GM19043 (cell line): ENCODE data around the gene LHX3.

ENCODE experiments used
- ATAC-seq: cut with Tn5 transposase; IDR thresholded peaks from one replicate; pipeline ENCODE4 v1.9.1; 2021; ENCODE audit warnings: low read depth; ENCODE audit not compliant: unreplicated experiment

Gene LHX3

DNA sequence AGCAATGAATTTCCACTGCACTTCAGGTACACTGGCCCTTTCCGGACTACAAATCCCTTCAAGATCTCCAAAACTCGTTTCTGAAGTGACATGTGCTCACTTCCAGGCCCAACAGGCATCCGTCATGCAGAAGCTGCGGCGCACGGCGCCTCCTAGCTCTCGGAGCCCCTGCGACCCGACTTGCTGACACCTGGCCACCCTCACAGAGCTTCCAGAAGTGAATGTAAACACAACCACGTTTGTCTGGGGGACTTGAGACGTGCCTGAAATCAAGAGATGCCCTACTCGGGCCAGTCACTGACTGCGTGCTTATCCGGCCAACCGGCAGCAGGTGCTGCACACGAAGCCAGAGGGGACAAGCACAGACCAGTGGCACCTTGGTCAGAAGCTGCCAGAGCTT is 4.9 kb upstream of the LHX3 start:
- ATAC-seq: no peak

DNA sequence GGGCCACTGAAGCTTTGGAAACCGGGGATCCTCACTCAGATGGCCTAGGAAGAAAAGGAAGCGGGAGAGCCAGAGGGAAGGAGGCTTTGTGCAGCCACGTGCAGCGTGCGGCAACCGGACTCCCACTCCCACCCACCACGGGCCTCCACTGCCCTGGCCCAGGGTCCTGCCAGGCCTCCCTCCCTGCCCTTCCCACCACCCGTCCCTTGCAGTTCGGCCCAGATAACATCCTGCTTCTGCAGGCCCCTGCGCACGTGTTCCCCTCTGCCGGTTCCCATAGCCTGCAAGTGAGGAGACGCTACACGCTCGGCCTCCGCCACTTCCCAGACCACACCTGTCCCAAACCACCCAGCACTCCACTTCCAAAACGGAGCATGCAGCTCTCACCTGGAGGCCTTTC is 4.3 kb upstream of the LHX3 start:
- no peak for ATAC-seq

DNA sequence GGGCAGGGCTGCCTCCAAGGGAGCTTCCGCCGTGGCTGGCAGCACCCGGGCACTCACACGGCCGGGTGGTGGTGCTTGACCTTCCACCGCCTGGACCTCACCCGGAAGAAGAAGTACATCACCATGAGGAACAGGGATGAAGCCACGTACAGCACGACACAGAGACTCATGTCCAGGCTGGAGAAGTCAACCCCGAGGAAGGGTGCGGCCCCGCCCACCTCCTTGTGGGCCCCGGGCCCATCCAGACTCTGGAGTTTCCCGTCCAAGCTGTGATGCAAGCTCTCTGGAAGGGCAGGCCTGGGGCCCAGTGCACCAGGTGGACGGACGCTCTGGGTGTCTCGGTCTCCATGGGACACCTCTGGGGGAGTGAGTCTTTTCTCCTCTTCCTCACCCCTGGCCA is 3.7 kb upstream of the LHX3 start:
- no peak for ATAC-seq

DNA sequence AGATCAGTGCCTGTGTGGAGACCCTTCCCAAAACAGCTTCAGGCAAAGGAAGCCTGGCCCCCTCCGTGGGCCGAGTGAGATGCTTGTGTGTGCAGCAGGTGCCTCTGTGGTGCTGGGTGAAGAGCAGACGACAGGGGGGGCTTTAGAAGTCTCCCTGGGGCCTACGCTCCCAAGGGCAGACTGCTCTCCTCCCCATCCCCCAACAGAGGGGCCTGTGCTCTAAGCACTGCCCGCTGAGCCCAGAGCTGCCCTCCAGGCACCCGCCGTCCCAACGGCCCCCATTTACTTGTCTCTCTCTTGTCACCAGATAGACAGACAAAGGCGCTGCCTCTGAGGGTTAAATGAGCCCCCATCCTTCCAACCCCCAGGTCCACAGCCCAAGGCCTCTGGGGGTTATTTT is 2.7 kb upstream of the LHX3 start:
- no peak for ATAC-seq

DNA sequence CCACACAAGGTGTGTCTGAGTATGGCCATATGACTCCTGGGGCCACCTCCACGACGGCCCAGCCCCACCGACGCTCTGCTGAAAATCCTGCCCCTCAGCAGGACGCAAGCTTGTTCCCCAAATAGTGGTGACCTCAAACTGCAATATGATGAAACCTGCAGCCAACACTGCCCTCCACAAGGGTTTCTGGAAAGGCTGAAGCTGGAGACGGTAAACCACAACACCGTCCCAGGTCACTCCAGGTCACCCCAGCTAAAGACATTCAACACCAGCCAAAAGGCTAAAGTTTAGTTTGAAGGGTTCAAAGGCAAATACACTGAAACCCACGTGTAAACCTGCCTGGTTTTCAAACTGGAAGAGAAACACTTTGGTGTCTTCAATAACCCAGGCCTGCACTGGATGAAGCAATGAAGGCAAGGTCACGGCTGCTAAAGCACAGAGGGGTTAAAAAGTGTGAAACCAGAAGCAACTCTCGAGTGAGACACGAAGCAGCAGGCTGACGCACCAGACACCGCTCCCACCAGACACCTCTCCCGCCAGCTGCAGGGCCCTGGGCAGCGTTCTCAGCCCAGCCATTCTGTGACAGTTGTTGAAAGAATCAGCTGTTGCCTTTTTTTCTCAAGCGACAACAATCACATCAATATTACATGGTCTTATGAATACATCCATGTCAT is 1.8 kb upstream of the LHX3 start:
- ATAC-seq: no peak

DNA sequence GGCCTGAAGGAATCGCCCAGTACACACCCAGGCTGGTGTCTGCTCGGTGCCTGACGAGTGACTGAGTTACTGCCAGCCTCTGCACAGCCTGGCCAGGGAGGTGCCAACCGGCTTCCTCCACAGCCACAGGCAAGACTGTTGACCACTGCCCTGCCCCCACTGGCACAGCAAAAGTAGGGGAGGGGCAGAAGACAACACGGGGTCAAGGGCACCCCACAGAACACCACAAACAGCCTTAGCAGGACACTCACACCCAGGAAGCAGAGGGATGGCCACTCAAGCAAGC is 722 bp upstream of the LHX3 start:
- no peak for ATAC-seq

DNA sequence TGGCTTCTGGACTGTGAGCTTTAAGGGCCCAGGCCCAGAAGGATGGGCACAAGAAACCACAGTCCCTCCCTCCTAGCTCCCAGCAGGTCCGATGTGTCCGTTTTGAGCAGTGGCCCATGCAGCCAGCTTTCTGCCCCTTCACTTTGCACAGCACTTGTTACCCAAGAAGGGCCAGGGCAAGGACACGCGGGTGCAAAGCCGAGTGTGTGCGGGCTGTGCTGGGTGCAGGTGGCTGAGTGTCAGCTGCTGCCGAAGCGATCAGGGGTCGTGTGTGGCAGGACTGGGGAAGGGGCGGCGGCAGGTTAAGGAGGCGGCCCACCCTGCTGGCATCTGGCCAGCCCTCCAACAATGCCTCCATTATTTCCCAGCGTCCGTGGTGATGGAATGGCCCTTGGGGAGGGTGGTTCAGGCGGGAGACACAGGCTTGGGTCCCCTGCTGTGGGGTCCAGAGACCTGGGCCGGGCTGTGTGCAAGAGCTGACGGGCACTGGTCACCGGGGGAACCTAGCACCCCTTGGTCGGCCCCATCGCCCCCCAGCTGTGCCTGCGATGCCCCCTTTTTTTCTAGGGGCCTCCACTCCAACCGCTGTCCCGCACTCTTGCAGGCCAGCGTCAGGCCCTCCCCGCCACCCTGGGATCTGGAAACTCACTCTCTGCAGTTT is 653 bp downstream of the LHX3 start:
- ATAC-seq: no peak

DNA sequence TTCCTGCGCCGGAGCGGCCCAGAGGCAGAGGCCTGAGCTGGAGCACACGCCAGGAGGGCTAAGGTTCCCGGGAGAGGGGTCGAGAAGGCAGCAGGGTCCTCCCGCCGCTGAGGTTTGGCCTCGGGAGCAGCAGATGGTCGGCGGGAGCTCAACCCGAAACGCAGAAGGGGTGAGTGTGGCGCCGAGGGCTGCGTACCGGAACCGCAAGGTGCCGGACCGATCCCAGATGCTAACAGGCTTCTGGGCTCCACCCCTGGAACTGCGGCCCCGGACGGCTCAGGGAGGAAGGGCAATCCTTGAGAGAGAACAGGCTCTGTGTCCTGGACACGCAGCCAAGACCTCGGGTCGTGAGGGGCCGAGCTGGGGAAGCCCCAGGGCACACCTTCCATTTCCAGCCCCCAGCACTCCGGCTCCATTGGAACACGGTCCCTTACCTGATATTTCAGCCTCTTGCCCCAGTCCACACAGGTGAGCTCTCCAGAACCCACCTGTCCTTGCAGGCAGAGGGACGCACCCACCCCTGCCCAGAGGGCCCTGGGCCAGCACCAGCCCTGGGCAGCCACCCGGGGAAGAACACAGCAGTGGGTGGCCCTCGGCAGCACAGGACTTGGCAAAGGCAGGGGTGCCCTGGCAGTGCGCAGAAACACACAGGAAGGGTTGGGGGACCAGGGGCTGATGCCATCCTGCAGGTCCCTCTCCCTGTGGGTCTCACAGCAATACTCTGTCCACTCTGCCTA is 1.4 kb downstream of the LHX3 start:
- ATAC-seq: no peak

DNA sequence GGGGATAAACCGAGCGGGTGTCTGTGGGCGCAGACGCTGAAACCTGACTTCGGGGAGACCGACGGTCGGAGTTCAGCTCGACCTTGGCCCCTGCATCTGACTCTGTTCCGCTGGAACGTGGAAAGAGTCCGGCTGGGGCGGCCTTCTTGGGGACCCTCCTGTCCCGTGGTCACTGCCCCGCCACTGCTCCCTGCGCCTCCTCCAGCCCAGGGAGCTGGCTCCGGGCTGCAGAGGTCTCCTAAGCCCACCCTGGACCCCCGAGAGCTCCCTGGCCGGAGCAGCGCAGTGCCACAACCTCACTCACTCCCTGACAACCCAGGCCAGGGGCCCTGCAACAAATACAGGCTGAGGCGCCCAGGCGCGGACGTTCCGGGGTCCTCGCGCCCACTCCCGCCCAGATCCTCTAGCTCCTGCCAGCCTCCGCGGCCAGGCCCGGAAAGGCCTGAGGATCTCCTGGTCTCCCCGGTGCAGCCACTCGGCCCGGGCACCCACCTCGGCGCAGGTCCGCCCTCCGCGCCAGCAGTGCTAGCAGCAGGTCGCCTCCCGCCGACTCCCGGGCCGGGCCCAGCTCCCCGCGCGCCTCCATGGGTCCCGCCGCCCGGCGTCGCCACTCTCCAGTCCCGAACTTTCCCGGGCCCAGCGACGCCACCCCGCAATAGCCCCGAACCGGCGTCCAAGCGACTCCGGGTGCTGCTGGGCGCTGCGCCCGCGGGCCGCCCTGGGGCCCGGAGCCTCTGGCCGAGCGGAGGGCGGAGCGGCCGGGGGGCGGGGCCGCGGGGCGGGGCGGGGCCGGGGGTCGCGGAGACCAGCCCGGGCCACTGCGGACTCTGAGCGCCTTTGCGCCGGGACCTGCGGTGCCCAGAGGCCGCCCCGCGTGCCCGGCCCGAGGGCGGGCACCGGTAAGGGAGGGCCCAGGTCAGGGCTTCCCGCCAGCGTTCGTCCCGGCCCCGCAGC is 2.2 kb downstream of the LHX3 start:
- no peak for ATAC-seq

DNA sequence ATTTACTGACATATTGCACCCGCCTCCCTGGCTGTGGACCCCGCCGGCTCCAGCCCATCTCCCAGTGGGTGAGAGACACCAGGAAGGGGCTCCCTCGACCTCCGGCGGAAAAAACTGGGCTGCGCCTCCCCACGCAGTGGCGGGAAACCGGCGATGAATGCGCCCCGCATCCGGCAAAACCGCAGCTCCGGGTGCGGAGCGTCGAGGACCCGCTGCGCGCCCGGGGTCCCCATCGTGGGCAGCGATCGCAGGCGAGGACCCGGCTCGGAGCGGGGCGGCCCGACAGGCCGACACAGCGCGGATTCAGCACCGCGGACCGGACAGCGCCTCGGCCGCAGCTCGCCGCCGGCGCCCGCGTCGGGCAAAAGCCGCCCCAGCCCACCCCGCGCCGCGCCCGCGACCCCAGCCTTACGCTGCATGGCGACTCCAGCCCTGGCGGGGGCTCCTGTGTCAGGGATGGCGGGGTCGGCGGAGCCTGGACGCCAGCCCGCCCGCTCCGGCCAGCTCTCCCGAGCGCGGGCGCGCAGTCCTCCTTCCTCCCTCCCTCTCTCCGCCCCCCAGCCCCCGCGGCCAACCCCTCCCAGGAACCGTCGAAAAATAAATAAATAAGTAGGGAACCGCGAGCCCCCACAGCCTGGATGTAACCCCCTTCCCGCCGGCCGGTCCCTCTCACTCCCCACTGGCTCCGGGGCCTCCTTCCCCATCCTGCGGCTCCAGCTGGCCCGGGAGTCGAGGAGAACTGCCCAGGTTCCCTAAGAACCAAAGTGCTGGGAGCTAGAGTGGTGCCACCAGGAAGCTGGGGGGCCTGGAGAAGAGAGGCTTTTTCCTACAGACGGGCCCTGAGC is 3.1 kb downstream of the LHX3 start:
- ATAC-seq: no peak

DNA sequence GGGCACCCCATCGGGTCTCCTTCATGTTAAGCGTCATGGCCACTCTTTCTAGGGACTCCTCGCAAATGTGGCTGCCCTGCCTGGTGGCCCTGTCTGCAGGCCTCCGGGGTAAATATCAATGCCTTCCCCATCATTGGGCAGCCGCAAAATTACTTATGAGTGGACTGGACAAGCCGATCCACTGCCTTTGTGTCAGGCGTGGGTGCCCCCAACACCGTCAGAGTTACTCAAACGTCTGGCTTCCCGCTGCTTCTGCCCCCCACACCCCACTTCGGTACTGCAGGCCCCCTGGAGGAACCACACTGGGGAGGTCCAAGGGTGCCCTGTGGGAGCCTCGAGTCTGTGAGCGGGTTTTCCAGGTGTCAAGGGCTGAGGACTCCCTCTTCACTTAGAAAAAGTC is 3.8 kb downstream of the LHX3 start:
- no peak for ATAC-seq

DNA sequence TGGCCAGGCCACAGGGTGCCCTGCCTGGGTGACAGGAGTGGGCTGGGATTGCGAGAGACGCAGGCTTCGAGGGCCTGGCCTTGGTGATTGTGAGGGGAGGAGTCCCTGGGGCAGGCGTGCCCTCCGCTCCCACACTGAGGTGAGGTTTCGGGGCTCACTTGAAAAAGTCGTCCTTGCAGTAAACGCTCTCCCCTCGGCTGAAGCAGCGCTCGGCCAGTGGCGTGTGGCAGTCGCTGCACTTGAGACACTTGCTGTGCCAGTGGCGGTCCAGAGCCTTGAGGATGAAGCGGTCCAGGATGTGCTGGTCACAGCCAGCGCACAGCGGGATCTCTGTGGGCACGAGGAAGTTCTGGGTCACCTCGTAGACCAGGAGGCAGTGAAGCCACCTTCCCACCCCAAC is 4.5 kb downstream of the LHX3 start:
- no peak for ATAC-seq

DNA sequence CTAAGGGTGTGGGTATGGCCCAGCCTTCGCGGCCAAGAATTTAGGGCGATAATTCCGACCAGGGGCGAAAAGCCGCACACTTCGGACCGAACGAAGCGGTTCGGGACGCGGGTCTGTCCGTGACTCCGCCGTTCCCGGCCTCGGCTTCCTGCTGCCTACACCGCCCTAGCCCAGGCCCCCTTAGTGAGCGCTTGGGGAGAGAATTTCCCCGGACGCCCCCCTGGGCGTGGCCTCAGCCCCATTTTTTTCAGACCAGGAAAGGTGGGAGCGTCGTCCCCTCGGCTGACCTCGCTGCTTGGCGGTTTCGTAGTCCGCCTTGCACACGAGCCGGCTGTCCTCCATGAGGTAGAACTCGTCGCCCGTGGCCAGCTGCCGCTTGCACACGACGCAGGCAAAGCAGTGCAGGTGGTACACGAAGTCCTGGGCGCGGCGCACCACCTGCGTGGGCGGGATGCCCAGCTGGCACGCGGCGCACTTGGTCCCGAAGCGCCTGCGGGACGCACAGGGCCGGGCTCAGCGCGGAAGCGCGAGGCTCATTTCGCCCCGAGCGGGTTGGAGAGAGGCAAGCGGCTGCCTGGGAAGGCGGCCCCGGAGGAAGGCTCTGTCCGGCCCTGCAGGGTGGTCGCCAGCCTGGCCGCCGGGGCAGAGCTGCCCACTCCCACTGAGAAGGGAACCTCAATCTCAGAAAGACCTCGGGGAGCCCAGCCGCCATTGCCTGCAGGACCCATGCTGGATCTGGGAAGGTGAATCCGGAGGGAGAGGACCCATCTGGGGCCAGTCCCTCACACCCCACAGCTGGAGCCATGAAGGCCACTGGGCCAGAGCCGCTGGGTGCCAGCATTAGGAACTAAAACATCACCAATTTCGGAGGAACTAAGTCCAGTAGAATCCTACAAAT is 5.3 kb downstream of the LHX3 start:
- ATAC-seq: no peak

DNA sequence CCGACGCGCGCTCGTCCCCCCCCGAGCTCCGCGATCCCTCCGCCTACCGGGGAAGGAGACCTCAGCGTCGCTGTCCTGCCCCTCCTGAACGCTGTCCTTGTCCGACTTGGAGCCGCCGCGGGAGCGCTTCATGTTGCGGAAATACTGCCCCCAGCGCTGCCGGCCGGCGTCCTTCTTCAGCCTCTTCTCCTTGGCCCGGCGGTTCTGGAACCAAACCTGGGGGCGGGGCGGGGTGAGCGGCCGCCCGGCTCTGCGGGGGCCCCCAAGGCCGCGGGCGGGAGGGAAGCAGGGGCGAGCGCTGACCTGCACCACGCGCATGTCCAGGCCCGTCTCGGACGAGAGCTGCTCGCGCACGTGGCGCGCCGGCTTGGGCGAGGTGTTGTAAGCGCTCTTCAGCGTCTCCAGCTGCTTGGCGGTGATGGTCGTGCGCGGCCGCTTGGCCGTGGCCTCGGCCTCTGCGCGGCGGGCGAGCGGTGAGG is 6.3 kb downstream of the LHX3 start:
- ATAC-seq: no peak

DNA sequence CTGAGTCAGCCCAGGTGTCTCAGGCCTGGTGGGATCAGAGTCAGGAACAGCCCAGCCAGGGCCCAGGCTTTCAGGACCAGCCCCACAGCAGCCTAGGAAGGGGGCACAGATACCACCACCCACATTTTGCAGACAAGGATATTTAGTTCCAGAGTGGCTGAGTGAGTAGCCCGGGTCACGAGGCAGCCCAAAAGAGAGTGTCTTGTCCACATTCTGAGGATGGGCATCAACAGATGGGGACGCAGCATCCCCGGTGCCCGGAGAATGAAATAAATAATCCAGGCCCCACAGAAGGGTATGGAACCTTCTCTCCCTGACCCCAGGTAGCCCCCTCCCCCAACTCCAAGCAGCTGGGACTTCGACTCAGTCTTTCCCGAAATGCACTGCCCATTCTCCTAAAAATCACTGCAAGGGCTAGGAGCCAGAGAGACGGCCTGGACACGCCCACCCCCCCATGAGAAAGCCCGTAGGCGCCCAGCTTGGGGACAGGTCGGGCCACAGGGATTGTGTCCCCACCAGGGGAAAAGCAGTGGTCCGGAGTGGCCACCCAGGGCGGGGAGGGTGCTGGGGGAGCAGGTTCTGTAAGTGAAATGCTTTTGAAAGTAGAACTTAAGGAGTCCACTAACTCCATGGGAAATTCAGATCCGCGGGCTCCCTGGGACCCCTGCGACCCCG is 6.9 kb downstream of the LHX3 start:
- ATAC-seq: no peak

DNA sequence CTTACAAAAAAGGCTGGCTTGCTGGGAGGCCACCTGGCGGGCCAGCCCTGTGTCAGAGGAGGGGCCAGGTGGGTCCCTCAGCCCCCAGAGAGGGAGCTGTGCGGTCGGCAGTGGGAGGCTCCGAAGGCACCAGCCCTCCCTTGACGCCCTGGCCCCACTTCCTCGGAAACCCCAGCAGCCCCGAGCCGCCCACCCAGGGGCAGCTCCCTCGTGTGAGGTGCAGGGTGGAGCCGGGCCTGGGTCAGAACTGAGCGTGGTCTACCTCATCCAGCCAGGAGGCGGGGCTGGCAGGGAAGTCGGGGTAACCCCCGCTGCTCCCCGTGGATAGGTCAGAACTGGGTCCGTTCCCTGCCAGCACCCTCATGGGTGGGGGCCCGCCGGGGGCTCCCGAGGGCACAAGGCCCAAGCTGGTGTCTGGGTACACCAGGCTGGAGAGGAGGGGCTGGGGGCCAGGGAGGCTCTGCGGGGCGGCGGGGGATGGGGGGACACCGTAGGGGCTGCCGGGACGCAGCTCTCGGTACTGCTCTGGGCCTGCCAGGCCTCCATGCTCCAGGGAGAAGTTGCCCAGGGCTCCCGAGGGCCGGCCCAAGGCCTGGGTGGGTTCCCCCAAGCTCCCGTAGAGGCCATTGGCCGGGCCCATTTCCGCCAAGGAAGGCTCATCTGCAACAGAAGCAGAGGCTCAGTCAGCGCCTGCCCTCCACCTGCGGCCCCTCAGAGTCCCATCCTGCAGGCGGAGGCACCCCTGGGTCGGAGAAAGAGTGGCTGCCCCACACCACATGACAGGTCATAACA is 7.6 kb downstream of the LHX3 start:
- ATAC-seq: no peak

DNA sequence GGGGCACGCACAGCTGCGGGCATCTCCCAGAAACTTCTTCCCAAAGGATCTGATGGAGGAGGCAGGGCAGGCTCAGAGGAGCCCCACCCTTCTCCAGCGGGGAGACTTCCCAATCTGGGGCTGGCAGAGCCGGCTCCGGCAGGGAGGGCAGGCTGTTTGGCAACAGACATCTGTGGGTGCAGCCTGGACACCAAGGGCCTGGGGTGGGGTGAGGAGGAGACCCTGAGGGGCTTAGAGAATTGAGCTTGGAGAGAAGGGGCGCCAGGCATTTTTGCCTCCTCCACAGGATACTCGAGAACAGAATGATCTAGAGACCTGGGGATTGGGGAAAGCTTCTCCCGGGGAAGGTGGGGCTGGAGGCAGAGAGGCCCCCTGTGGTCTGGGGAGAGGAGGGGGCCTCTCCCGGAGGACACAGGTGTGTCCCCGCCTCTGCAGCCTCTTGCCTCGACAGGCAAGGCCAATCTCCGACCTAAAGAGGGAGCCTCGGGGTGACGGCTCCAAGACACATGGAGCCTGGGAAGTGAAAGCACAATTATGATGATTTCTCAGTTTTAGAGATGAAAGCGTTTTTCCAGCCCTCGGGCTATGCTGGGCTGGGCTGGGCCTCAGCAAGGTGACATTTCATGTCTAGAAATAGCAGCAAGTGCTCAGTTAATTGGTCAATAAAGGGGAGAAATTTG is 8.4 kb downstream of the LHX3 start:
- no peak for ATAC-seq
